Neural cell (in vitro differentiated cells): Measurements from ENCODE around the gene C1QTNF8.

Experiments used
- CTCF ChIP-seq: fragments of 450-650 bp; IDR thresholded peaks from 2 replicates; pipeline ENCODE4 v1.5.1; 2014; ENCODE audit warnings: antibody characterized with exemption, mild to moderate bottlenecking, moderate library complexity; ENCODE audit not compliant: poor library complexity, severe bottlenecking
- EP300 ChIP-seq: fragments of 450-650 bp; conservative IDR thresholded peaks from 2 replicates; pipeline ENCODE4 v1.6.1; 2014; ENCODE audit warnings: antibody characterized with exemption, mild to moderate bottlenecking, moderate library complexity; ENCODE audit not compliant: poor library complexity, severe bottlenecking
- EZH2 ChIP-seq: fragments of 200-600, 300-800 bp; shearing (Covaris generic), sonication (generic); IDR thresholded peaks from 2 replicates; pipeline ENCODE4 v1.6.1; 2014; ENCODE audit warnings: antibody characterized with exemption, low read length, borderline replicate concordance, mild to moderate bottlenecking; ENCODE audit not compliant: insufficient read depth, poor library complexity, severe bottlenecking
- MXI1 ChIP-seq: fragments of 450-650 bp; conservative IDR thresholded peaks from 2 replicates; pipeline ENCODE4 v1.6.1; 2014; ENCODE audit warnings: antibody characterized with exemption, mild to moderate bottlenecking; ENCODE audit not compliant: poor library complexity, severe bottlenecking
- POLR2AphosphoS5 ChIP-seq: IDR thresholded peaks from 2 replicates; pipeline ENCODE4 v1.6.1; 2012
- RAD21 ChIP-seq: fragments of 450-650 bp; conservative IDR thresholded peaks from 2 replicates; pipeline ENCODE4 v1.6.1; 2014; ENCODE audit warnings: antibody characterized with exemption, mild to moderate bottlenecking, moderate library complexity
- REST ChIP-seq: IDR thresholded peaks from 2 replicates; pipeline ENCODE4 v1.6.1; 2012; ENCODE audit warnings: borderline replicate concordance
- SMC3 ChIP-seq: fragments of 450-650 bp; conservative IDR thresholded peaks from 2 replicates; pipeline ENCODE4 v1.6.1; 2014; ENCODE audit warnings: antibody characterized with exemption, mild to moderate bottlenecking, moderate library complexity; ENCODE audit not compliant: poor library complexity

GRCh38 chr16:1093284-1094123, 2.5 kb downstream of the C1QTNF8 start:
- TF ChIP-seq EP300 (no peak), EZH2 (no peak), CTCF (no peak), SMC3 (no peak), RAD21 (no peak), MXI1 (no peak), REST (no peak), POLR2AphosphoS5 (no peak)
